Adrenal gland (tissue), 12 donors: ENCODE results near the gene INPPL1. TPM values are rescaled to one million over a fixed set of nuclear protein-coding genes. Genes with fewer than 3 reads are reported as not detected.
A peak's percentile ranks its signal among the peaks of the same experiment; 100 is the strongest.

Experiments used
- DNase-seq, 7 donors: peaks; one replicate each; pipeline ENCODE4 v3.0.0-alpha.2; 2019 to 2020
- H3K27ac ChIP-seq, 5 donors: fragments of 200-600 bp; sonication (generic) in 4 of 5; 1 replicate in 3 of 5; 2 replicates in 2 of 5; pipeline versions ENCODE4 v1.5.1 to v1.8.0; 2016 to 2020; ENCODE audit warnings: mild to moderate bottlenecking in 1 of 5
- H3K27me3 ChIP-seq: fragments of 200-600 bp; 2 replicates; pipeline ENCODE4 v1.8.0; 2021
- H3K36me3 ChIP-seq, 2 donors: fragments of 200-600 bp; replicated peaks in 1 of 2; 1 replicate in 1 of 2; 2 replicates in 1 of 2; pipeline versions ENCODE4 v1.5.1 to v1.8.0; 2018 to 2022
- H3K4me1 ChIP-seq, 2 donors: fragments of 200-600 bp; replicated peaks in 1 of 2; 1 replicate in 1 of 2; 2 replicates in 1 of 2; pipeline versions ENCODE4 v1.5.1 to v1.8.0; 2018 to 2021
- H3K4me3 ChIP-seq, 4 donors: fragments of 200-600 bp; sonication (generic) in 3 of 4; one replicate each; pipeline ENCODE4 v1.5.1; 2016 to 2018
- H3K9me3 ChIP-seq, 3 donors: fragments of 200-600 bp; sonication (generic) in 1 of 3; replicated peaks in 1 of 3; 1 replicate in 2 of 3; 2 replicates in 1 of 3; pipeline versions ENCODE4 v1.5.1 to v1.8.0; 2016 to 2021
- POLR2A ChIP-seq, 2 donors: fragments of 450-650 bp; IDR thresholded peaks; one replicate each; pipeline ENCODE4 v1.6.1; 2017; ENCODE audit warnings: antibody characterized with exemption in 2 of 2, mild to moderate bottlenecking in 2 of 2, moderate library complexity in 1 of 2
- WGBS, 4 donors: extraction: QIAGEN DNeasy Blood & Tissue Kit in 2 of 4; methylation state at CpG; one replicate each; pipeline versions ENCODE4 v1.1.5 to v1.1.7; 2013 to 2017; 5-methylcytosine and 5-hydroxymethylcytosine counted together
- intact Hi-C, 2 donors: fragments of 100-400 bp; cut with DNase I; formaldehyde crosslinking; loops; one replicate each; pipeline versions ENCODE4 v1.14.1 to v1.15.0; 2022 to 2023
- polyA plus RNA-seq, 3 donors: library from polyadenylated mRNA; stranded (reverse); fragments of 200-250 nt in 2 of 3; fragments of 350-450 nt in 1 of 3; fragmentation: Illumina TruSeq in 1 of 3; extraction: RNeasy Lipid Tissue Mini Kit (QIAGEN cat#74804) in 1 of 3; gene quantifications; one replicate each; pipeline ENCODE4 v1.2.3, GENCODE V29; 2013 to 2014
- total RNA-seq, 9 donors: library from RNA; depleted of rRNA in 4 of 9; stranded (reverse); fragments of >200 nt in 4 of 9; fragments of 120-200 nt in 1 of 9; fragmentation: NEBNext Ultra II Directional in 1 of 9; extraction: Animal tissue kit (Norgen Biotek cat#: 25700) in 1 of 9; gene quantifications; one replicate each; pipeline versions ENCODE4 v1.1.0 to v1.2.4, GENCODE V29; 2013 to 2023
- TF ChIP-seq, protein P1 (sequence below), 6 experiments: fragments of 450-650 bp in 4 of 6; fragments of 200-600 bp in 2 of 6; sonication (generic) in 1 of 6; IDR thresholded peaks; 1 replicate in 5 of 6; 2 replicates in 1 of 6; pipeline versions ENCODE4 v1.5.1 to v1.8.0; 2016 to 2021; ENCODE audit warnings: antibody characterized with exemption in 6 of 6, mild to moderate bottlenecking in 2 of 6, moderate library complexity in 1 of 6
- donor health status: healthy with polysubstance abuse.
- donor health status: Bipolar disorder and iron deficiency.
- donor health status: DM: yes; HTN: yes; CAD: no.
- donor health status: DM: no; HTN: no; CAD: no.
- donor health status: DM: no; HTN: no; CAD: no.
- donor health status: DM: yes; HTN: yes; CAD: no.

INPPL1 gene
- total and polyA plus RNA-seq, 12 donors = 45.3 to 395 (median 118) TPM

DNA sequence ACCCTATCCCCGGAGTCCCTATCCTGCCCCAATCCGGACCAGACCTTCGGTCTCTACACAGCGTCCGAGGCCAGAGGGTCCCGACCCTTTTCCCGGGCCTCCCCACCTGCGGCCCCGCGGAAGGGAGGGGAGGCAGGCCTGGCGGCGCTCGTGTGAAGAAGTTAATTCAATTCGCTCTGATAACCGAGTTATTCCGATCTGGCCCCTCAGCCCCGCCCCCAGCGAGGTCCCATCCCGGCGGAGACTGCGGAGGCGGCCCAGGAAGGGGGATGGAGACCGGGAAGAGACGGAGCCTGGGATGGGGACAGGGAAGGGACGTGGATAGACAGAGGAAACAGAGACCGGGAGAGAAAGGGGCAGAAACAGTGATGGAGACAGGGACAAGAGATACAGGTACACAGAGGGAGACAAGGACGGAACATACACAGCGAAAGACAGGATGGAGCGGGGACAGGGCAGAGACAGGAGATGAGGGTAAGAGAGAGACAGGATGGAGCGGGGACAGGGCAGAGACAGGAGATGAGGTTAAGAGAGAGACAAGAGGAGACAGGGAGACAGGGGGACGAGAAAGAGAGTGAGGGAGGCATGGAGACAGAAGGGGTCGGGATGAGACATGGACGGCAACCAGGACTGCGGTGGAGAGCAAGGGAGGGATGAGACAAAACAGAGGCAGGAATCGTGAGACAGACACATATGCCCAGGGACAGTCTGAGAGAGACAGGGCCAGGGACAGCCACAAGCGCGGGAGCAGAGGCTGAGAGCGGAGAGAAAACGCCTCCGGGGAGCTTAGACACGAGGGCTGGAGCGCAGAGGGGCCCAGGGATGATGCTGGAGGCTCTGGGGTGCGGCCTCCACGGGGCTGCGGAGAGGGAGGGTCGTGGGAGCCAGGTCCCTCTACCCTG lies 20.0 kb downstream of the INPPL1 start:
- intact Hi-C loops = no loop called here
- Histone ChIP-seq H3K36me3 (no peaks in the 10 kb centered on the region), H3K27ac (peak overlapping the region in 1 of 5 donors; percentile 47), H3K4me1 (peaks cover 19 to 21% of the 10 kb centered on the region in 2 donors), H3K4me3 (peak overlapping the region in 1 of 4 donors; percentile 6), H3K9me3 (no peaks in the 10 kb centered on the region), H3K27me3 (peaks cover 43% of the 10 kb centered on the region)
- DNase-seq = peak in 3 of 7 donors; percentile 31 to 84 (median 35)
- 7 to 20% (median 9%) methylated on average over 30 to 46 of the region's 46 CpGs for WGBS, 4 donors
- TF ChIP-seq POLR2A (IDR thresholded peaks at IDR 0.05) = no peak
- TF ChIP-seq, protein P1, sequence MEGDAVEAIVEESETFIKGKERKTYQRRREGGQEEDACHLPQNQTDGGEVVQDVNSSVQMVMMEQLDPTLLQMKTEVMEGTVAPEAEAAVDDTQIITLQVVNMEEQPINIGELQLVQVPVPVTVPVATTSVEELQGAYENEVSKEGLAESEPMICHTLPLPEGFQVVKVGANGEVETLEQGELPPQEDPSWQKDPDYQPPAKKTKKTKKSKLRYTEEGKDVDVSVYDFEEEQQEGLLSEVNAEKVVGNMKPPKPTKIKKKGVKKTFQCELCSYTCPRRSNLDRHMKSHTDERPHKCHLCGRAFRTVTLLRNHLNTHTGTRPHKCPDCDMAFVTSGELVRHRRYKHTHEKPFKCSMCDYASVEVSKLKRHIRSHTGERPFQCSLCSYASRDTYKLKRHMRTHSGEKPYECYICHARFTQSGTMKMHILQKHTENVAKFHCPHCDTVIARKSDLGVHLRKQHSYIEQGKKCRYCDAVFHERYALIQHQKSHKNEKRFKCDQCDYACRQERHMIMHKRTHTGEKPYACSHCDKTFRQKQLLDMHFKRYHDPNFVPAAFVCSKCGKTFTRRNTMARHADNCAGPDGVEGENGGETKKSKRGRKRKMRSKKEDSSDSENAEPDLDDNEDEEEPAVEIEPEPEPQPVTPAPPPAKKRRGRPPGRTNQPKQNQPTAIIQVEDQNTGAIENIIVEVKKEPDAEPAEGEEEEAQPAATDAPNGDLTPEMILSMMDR (IDR thresholded peaks at IDR 0.05) = no peak

- TF ChIP-seq, protein P1 (IDR thresholded peaks at IDR 0.05) = no peak
- TF ChIP-seq POLR2A (IDR thresholded peaks at IDR 0.05) = no peak
- H3K4me1 ChIP-seq = peaks cover 12 to 16% of the 10 kb centered on the region in 2 donors
- H3K27me3 ChIP-seq = peaks cover 43% of the 10 kb centered on the region
- peak in 1 of 7 donors; percentile 54 for DNase-seq
- WGBS, 4 donors = 18 to 22% (median 18%) methylated on average over 13 to 19 of the region's 19 CpGs
- H3K4me3 ChIP-seq = no peak overlapping the region
- H3K9me3 ChIP-seq = no peaks in the 10 kb centered on the region
- H3K36me3 ChIP-seq = no peaks in the 10 kb centered on the region
- intact Hi-C loops = no loop called here
- H3K27ac ChIP-seq = no peak overlapping the region
These were observed 20.8 kb downstream of the INPPL1 start for GRCh38 chr11:72245263-72245816.

DNA sequence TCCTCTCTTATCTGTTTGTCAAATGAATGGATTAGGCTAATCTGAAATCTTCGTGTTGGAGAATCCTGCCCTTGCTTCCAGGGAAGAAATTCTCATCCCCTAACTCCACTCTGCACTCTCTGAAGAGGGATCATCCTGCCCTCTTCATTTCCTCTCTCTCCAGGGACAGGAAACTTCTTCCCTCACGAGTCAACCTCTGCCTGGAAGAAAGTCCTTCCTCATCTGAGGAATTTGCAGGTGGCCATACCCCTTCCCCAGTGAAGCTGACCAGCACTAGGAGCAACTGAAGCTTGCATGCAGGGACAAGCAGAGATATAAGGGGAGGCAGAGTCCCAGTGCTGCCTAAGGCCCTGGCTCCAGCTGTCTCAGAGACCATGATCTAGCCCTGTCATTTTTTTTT lies 23.0 kb downstream of the INPPL1 start:
- H3K4me3 ChIP-seq = no peak overlapping the region

DNA sequence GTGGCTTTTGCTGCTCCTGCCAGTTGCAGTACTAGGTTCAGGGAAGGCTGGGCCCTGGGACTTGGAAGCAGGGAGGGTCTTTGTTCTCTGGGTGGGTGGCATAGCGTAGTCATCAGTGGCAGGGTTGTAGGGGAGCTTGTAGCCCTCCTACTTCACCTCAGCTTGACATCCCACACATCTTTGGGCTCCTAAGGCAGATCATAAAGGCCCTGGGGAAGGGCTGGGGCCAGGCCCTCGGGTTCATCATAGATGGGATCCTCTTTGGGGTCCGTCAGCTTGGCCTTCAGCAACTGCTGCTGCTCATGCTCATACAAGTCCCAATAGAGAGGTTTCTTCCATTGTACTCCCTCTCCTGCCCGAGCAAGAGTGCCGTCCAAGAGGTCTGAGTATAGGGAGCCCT lies 25.4 kb downstream of the INPPL1 start:
- Histone ChIP-seq H3K4me1 (no peaks in the 10 kb centered on the region), H3K27me3 (peaks cover 19% of the 10 kb centered on the region), H3K36me3 (no peaks in the 10 kb centered on the region), H3K9me3 (no peaks in the 10 kb centered on the region), H3K4me3 (no peak overlapping the region), H3K27ac (no peak overlapping the region)
- TF ChIP-seq, protein P1 (IDR thresholded peaks at IDR 0.05) = no peak
- no peak for TF ChIP-seq POLR2A (IDR thresholded peaks at IDR 0.05)
- intact Hi-C loops = no loop called here
- 92 to 100% (median 97%) methylated on average over 2 to 5 of the region's 5 CpGs for WGBS, 4 donors
- peak in 1 of 7 donors; percentile 30 for DNase-seq

More for the DNA sequence above, 23.0 kb downstream of the INPPL1 start:
- 27 to 51% (median 39%) methylated on average over 2 of the region's 2 CpGs for WGBS, 4 donors
- Histone ChIP-seq H3K4me1 (peaks cover 8 to 10% of the 10 kb centered on the region in 2 donors), H3K27ac (no peak overlapping the region), H3K36me3 (no peaks in the 10 kb centered on the region), H3K27me3 (peaks cover 42% of the 10 kb centered on the region), H3K9me3 (no peaks in the 10 kb centered on the region)
- TF ChIP-seq POLR2A (IDR thresholded peaks at IDR 0.05) = no peak
- TF ChIP-seq, protein P1 (IDR thresholded peaks at IDR 0.05) = no peak
- no peak for DNase-seq
- intact Hi-C loops = no loop called here
